ENCODE data around the gene MRPL9. TPM values are rescaled to one million over a fixed set of nuclear protein-coding genes. Genes with fewer than 3 reads are reported as not detected.

Gene MRPL9
- total RNA-seq, 2 donors from 2014 or later, result 86.3 to 98.0 TPM

GRCh38 chr1:151720974-151721787 lies 42.1 kb downstream of the MRPL9 start, which contains the start of gene RIIAD1:
RIIAD1 (plus strand) TSS chr1:151721522; CDS start chr1:151721537, 15 bp downstream.
- Mint-ChIP-seq H3K4me3 (peak within 1 kb of the TSS; percentile 50), H3K36me3 (ENCODE audit: low read depth) (no peaks in the 10 kb centered on the region), H3K27ac (no peak within 1 kb of the TSS), H3K4me1 (peaks cover 13% of the 10 kb centered on the region), H3K27me3 (ENCODE audit: insufficient read depth) (peaks cover 80% of the 10 kb centered on the region), H3K9me3 (no peaks in the 10 kb centered on the region)
- DNase-seq, result peak; percentile 86
- H3K4me3 ChIP-seq (ENCODE audit: low read length), result peak within 1 kb of the TSS; percentile 73
- TF ChIP-seq CTCF (conservative IDR thresholded peaks at IDR 0.05), result no peak
- no peak within 1 kb of the TSS for H3K9ac ChIP-seq (ENCODE audit: extremely low read depth, low read length, poor library complexity, severe bottlenecking)
- no peaks in the 10 kb centered on the region for H3K9me3 ChIP-seq (ENCODE audit: control insufficient read depth, low read length)
- H3K36me3 ChIP-seq (ENCODE audit: control insufficient read depth, insufficient read depth, low read length), result no peaks in the 10 kb centered on the region
- peaks cover 76% of the 10 kb centered on the region for H3K27me3 ChIP-seq (ENCODE audit: control insufficient read depth, insufficient read depth, low read length, poor library complexity, severe bottlenecking)
- 14 to 23% methylated on average over 22 to 44 of the region's 44 CpGs for WGBS, 2 experiments (ENCODE audit: insufficient coverage in 1 of 2, insufficient read length in 1 of 2)
- peaks cover 4% of the 10 kb centered on the region for H3K4me1 ChIP-seq (ENCODE audit: control insufficient read depth, insufficient read depth, low read length)
- no peak within 1 kb of the TSS for H3K27ac ChIP-seq (ENCODE audit: low read depth, low read length)

- no peak overlapping the region for H3K9ac ChIP-seq (ENCODE audit: extremely low read depth, low read length, poor library complexity, severe bottlenecking)
- Mint-ChIP-seq H3K4me1 (peaks cover 15% of the 10 kb centered on the region), H3K9me3 (no peaks in the 10 kb centered on the region), H3K27ac (no peak overlapping the region), H3K36me3 (ENCODE audit: low read depth) (no peaks in the 10 kb centered on the region), H3K27me3 (ENCODE audit: insufficient read depth) (peaks cover 76% of the 10 kb centered on the region), H3K4me3 (no peak overlapping the region)
- no peak for TF ChIP-seq CTCF (conservative IDR thresholded peaks at IDR 0.05)
- H3K9me3 ChIP-seq (ENCODE audit: control insufficient read depth, low read length), result no peaks in the 10 kb centered on the region
- H3K4me1 ChIP-seq (ENCODE audit: control insufficient read depth, insufficient read depth, low read length), result peaks cover 4% of the 10 kb centered on the region
- peak; percentile 34 for DNase-seq
- no peak overlapping the region for H3K4me3 ChIP-seq (ENCODE audit: low read length)
- no peaks in the 10 kb centered on the region for H3K36me3 ChIP-seq (ENCODE audit: control insufficient read depth, insufficient read depth, low read length)
- H3K27ac ChIP-seq (ENCODE audit: low read depth, low read length), result no peak overlapping the region
- H3K27me3 ChIP-seq (ENCODE audit: control insufficient read depth, insufficient read depth, low read length, poor library complexity, severe bottlenecking), result peaks cover 71% of the 10 kb centered on the region
- WGBS, 2 experiments (ENCODE audit: insufficient coverage in 1 of 2, insufficient read length in 1 of 2), result 50 to 73% methylated on average over 2 to 5 of the region's 5 CpGs
Observed at GRCh38 chr1:151720554-151720953, 42.7 kb downstream of the MRPL9 start.

- no peak overlapping the region for H3K9ac ChIP-seq (ENCODE audit: extremely low read depth, low read length, poor library complexity, severe bottlenecking)
- 0 to 41% methylated on average over 1 of the region's 1 CpG for WGBS, 2 experiments (ENCODE audit: insufficient coverage in 1 of 2, insufficient read length in 1 of 2)
- Mint-ChIP-seq H3K36me3 (ENCODE audit: low read depth) (no peaks in the 10 kb centered on the region), H3K27me3 (ENCODE audit: insufficient read depth) (peaks cover 75% of the 10 kb centered on the region), H3K9me3 (no peaks in the 10 kb centered on the region), H3K4me3 (no peak overlapping the region), H3K4me1 (peaks cover 15% of the 10 kb centered on the region), H3K27ac (no peak overlapping the region)
- no peak overlapping the region for H3K4me3 ChIP-seq (ENCODE audit: low read length)
- TF ChIP-seq CTCF (conservative IDR thresholded peaks at IDR 0.05), result no peak
- peaks cover 4% of the 10 kb centered on the region for H3K4me1 ChIP-seq (ENCODE audit: control insufficient read depth, insufficient read depth, low read length)
- no peaks in the 10 kb centered on the region for H3K36me3 ChIP-seq (ENCODE audit: control insufficient read depth, insufficient read depth, low read length)
- H3K27ac ChIP-seq (ENCODE audit: low read depth, low read length), result no peak overlapping the region
- no peaks in the 10 kb centered on the region for H3K9me3 ChIP-seq (ENCODE audit: control insufficient read depth, low read length)
- DNase-seq, result no peak
- peaks cover 71% of the 10 kb centered on the region for H3K27me3 ChIP-seq (ENCODE audit: control insufficient read depth, insufficient read depth, low read length, poor library complexity, severe bottlenecking)
Observed at GRCh38 chr1:151720125-151720524, 43.2 kb downstream of the MRPL9 start.

Data from endodermal cell (in vitro differentiated cells).